ENCODE results near the gene GPATCH1. TPM values are rescaled to one million over a fixed set of nuclear protein-coding genes. Genes with fewer than 3 reads are reported as not detected.
"Not testable (repeated sequence)": the region's sequence is repeated elsewhere in the genome, so short reads cannot be mapped to it uniquely, and the experiment has no call there.

Gene GPATCH1
- total RNA-seq, 1 donor from 2014 or later: 6.6 TPM

- no peak for DNase-seq (ENCODE audit: extremely low read depth, low read depth, low spot score)
Observed at GRCh38 chr19:33110137-33110910, 29.3 kb downstream of the GPATCH1 start.

- no peak for DNase-seq (ENCODE audit: extremely low read depth, low read depth, low spot score)
Observed at GRCh38 chr19:33111587-33111986, 30.6 kb downstream of the GPATCH1 start.

DNA sequence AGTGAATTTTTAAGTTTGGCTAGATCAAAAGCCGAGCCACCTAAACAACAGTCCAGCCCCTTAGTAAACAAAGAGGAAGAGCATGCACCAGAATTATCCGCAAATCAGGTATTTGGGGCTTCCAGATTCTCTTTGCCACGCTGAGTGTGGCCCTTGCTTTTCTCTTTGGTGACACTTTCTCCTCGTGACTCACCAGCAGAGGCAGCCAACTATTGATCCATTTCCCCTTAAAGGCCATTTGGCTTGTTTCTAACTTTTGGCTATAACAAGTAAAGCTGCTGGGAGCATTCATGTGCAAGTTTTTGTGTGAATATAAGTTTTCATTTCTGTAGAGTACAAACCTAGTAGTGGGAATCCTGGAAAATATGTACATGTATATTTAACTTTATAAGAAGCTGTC is 33.3 kb downstream of the GPATCH1 start:
- no peak for DNase-seq (ENCODE audit: extremely low read depth, low read depth, low spot score)

DNA sequence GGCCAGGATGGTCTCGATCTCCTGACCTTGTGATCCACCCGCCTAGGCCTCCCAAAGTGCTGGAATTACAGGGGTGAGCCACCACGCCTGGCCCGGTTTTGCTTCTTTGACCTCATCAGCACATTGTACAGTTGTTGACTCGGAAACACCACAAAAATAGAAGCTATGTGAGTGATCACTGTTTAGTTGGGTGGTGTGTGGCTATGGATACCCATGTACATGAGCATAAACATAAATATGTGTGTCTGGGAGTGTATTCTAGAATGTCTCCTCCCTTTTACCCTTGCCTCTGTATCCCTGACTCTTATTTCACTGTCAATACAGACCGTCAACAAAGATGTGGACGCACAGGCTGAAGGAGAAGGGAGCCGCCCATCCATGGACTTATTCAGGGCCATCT is 36.5 kb downstream of the GPATCH1 start:
- DNase-seq (ENCODE audit: extremely low read depth, low read depth, low spot score): no peak

DNA sequence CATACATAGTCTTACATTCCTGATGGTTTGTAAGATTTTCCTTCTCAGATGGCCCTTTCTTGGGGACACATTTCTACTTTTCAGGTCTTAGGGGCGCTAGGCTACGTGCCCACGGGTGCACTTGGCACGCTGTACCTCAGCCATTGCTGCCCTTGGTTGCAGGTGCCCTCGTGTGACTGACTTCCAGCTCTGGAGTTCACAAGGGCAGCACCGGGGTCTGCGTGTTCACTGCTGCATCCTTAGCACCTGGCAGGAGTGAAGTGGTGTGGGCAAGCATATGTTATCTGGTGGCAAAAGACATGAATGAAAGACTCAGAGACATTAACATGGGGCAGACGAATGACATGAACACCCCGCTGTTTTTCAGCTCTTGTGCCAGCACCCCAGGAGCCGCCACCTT is 37.7 kb downstream of the GPATCH1 start:
- no peak for DNase-seq (ENCODE audit: extremely low read depth, low read depth, low spot score)

GRCh38 chr19:33124207-33125098 is 43.5 kb downstream of the GPATCH1 start:
- DNase-seq (ENCODE audit: extremely low read depth, low read depth, low spot score): no peak

GRCh38 chr19:33125929-33126388 is 45.0 kb downstream of the GPATCH1 start:
- DNase-seq (ENCODE audit: extremely low read depth, low read depth, low spot score): peak; percentile 14

DNA sequence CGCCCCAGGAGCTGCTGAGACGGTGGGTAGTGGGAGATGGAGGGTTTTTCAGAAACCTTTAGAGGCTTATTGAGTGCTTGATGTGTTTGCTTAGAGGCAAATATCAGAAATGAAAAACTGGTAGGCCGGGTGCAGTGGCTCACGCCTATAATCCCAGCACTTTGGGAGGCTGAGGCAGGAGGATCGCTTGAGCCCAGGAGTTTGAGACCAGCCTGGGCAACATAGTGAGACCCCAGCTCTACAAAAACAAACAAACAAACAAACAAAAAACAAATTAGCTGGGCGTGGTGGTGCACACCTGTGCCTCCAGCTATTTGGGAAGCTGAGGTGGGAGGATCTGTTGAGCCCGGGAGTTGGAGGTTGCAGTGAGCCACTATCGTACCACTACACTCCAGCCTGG is 45.7 kb downstream of the GPATCH1 start:
- not testable (repeated sequence) for DNase-seq (ENCODE audit: extremely low read depth, low read depth, low spot score)

DNA sequence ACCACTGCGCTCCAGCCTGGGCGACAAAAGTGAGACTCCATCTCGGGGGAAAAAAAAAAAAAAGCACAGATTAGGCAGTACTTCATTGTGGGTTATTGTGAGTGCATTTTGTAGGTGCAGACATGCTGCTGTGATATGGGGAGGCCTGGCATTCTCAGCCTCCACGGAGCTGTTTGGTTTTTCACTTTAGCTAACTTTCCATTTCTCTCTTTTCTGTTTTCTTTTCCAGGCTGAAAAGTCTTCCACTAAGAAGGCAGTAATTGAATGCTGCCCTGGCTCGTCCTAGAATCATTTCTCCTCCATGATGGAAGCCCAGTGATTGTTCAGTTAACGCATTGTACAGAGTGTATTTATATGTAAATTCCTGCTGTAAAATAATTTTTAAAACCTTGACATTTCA is 48.9 kb downstream of the GPATCH1 start:
- DNase-seq (ENCODE audit: extremely low read depth, low read depth, low spot score): no peak

- no peak for DNase-seq (ENCODE audit: extremely low read depth, low read depth, low spot score)
Observed at GRCh38 chr19:33130433-33130832, 49.5 kb downstream of the GPATCH1 start.

DNA sequence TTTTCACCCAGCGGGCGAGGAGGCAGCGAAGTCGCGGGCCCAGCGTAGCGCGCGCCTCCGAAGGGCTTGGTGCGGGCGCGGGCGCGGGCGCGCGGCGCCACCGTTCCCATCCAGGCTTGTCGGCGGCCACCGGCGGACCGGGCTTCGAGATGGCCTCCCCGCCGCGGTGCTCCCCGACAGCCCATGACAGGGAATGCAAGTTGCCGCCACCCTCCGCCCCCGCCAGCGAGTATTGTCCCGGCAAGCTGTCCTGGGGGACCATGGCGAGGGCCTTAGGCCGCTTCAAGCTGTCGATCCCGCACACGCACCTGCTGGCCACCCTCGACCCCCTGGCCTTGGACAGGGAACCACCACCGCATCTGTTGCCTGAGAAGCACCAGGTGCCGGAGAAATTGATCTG is 51.0 kb downstream of the GPATCH1 start, which contains the start of gene WDR88:
WDR88 (plus strand) TSS at position 94 of the 400 bp plus-strand sequence; CDS start at position 150, 56 bp downstream.
- no peak for DNase-seq (ENCODE audit: extremely low read depth, low read depth, low spot score)

DNA sequence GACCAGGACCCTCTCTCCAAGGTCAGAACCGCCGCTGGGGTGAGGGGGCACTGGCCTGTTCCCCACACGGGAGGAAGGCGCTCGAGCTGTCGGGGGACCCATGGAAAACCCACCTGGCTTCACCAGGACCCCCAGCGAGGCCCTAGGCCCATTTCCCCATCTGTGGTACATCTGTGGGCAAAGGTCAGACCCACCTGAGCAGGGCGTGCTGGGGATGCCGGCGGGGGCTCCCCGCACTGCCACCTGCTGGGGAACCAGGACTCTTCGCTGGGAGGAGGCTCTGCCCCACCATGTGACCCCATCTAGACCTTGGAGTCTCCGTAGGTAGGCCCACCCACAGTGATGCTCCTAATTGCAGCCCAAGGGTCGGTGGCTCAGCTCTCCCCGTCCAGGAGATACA is 51.4 kb downstream of the GPATCH1 start:
- DNase-seq (ENCODE audit: extremely low read depth, low read depth, low spot score): no peak

- DNase-seq (ENCODE audit: extremely low read depth, low read depth, low spot score): no peak
Observed at GRCh38 chr19:33133438-33134031, 52.6 kb downstream of the GPATCH1 start.

- DNase-seq (ENCODE audit: extremely low read depth, low read depth, low spot score): no peak
Observed at GRCh38 chr19:33134571-33135041, 53.6 kb downstream of the GPATCH1 start.

GRCh38 chr19:33139165-33139564 is 58.2 kb downstream of the GPATCH1 start:
- DNase-seq (ENCODE audit: extremely low read depth, low read depth, low spot score): no peak

DNA sequence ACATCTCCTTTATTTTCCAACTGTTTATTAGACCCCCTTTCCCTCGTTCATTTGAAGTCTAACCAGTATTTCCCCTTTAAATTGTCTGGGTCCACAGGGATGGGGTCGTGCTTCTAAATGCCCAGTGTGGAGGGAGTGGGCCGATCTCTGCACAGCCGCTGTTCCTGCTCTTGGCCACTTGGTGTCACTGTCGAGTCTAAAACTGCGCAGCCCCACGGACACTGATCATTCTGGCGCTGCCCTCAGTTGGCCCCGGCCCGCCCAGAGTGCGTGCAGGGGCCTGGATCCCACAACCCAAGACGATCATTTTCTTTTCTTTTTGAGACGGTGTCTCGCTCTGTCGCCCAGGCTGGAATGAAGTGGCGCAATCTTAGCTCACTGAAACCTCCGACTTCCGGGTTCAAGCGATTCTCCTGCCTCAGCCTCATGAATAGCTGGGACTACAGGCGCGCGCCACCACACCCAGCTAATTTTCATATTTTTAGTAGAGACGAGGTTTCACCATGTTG is 63.0 kb downstream of the GPATCH1 start:
- peak; percentile 16 for DNase-seq (ENCODE audit: extremely low read depth, low read depth, low spot score)

- no peak for DNase-seq (ENCODE audit: extremely low read depth, low read depth, low spot score)
Observed at GRCh38 chr19:33146209-33146608, 65.2 kb downstream of the GPATCH1 start.

GRCh38 chr19:33147538-33147937 is 66.6 kb downstream of the GPATCH1 start:
- no peak for DNase-seq (ENCODE audit: extremely low read depth, low read depth, low spot score)

- DNase-seq (ENCODE audit: extremely low read depth, low read depth, low spot score): no peak
Observed at GRCh38 chr19:33150852-33151518, 70.0 kb downstream of the GPATCH1 start.

DNA sequence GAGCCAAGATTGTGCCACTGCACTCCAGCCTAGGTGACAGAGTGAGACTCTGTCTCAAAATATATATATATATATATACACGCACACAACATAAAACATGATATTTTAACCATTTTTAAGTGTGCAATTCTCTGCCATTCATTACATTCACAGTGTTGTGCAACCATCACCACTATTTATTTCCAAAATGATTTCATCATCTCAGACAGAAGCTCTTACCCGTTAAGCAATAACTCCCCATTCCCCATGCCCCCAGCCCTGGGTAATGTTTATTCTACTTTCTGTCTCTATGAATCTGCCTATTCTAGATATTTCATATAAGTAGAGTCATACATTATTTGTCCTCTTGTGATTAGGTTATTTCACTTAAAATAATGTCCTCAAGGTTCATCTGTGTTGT is 71.2 kb downstream of the GPATCH1 start:
- no peak for DNase-seq (ENCODE audit: extremely low read depth, low read depth, low spot score)

All from glomerular endothelial cell (primary cell).